Kidney (tissue), 22 donors: Measurements from ENCODE around the gene MAOA. TPM values are rescaled to one million over a fixed set of nuclear protein-coding genes. Genes with fewer than 3 reads are reported as not detected.
A peak's percentile ranks its signal among the peaks of the same experiment; 100 is the strongest.

Experiments used
- DNase-seq, 5 donors: peaks; one replicate each; pipeline ENCODE4 v3.0.0-alpha.2; 2013 to 2020
- FAIRE-seq: peaks from 2 replicates; lab custom pipeline; 2012; peaks lifted over from hg19 to GRCh38; lab: Jason Lieb, UNC
- H3K27ac ChIP-seq, 2 donors: one replicate each; pipeline ENCODE4 v1.7.0; 2013; ENCODE audit warnings: low read depth in 2 of 2, low read length in 2 of 2, inconsistent platforms in 1 of 2
- H3K27me3 ChIP-seq: one replicate; pipeline ENCODE4 v1.7.1; 2013; ENCODE audit warnings: low read length, inconsistent platforms; ENCODE audit not compliant: control insufficient read depth, insufficient read depth
- H3K36me3 ChIP-seq, 3 donors: one replicate each; pipeline versions ENCODE4 v1.7.0 to v1.7.1; 2013; ENCODE audit warnings: low read length in 3 of 3, control low read depth in 1 of 3, inconsistent platforms in 1 of 3; ENCODE audit not compliant: insufficient read depth in 3 of 3, control insufficient read depth in 2 of 3
- H3K4me1 ChIP-seq, 3 donors: one replicate each; pipeline versions ENCODE4 v1.7.0 to v1.7.1; 2013; ENCODE audit warnings: low read length in 3 of 3, inconsistent platforms in 1 of 3, low read depth in 1 of 3; ENCODE audit not compliant: control insufficient read depth in 2 of 3, insufficient read depth in 2 of 3
- H3K4me3 ChIP-seq, 3 donors: one replicate each; pipeline versions ENCODE4 v1.7.0 to v1.8.1; 2013; ENCODE audit warnings: low read length in 3 of 3, control low read depth in 1 of 3, inconsistent platforms in 1 of 3
- H3K9ac ChIP-seq, 3 donors: one replicate each; pipeline versions ENCODE4 v1.7.0 to v1.7.1; 2013; ENCODE audit warnings: low read length in 3 of 3, control low read depth in 1 of 3, inconsistent platforms in 1 of 3
- H3K9me3 ChIP-seq, 3 donors: one replicate each; pipeline versions ENCODE4 v1.7.0 to v1.7.1; 2013; ENCODE audit warnings: low read length in 3 of 3, control low read depth in 1 of 3, inconsistent platforms in 1 of 3; ENCODE audit not compliant: control insufficient read depth in 2 of 3, insufficient read depth in 1 of 3
- intact Hi-C: fragments of 100-400 bp; cut with DNase I; formaldehyde crosslinking; loops from one replicate; pipeline ENCODE4 v1.11.1; 2022
- long read RNA-seq, 10 donors: library from polyadenylated mRNA in 1 of 10; unstranded in 1 of 10; transcript quantifications; one replicate each; pipeline ENCODE4 v2.0.0 and lab custom pipeline, GENCODE V29; 2021 to 2026
- polyA plus RNA-seq: library from polyadenylated mRNA; stranded (reverse); fragments of 350-450 nt; fragmentation: Illumina TruSeq; extraction: RNeasy Lipid Tissue Mini Kit (QIAGEN cat#74804); gene quantifications from one replicate; pipeline ENCODE4 v1.2.3, GENCODE V29; 2014; ENCODE audit warnings: low read depth, low replicate concordance; ENCODE audit not compliant: insufficient read depth
- total RNA-seq: library from RNA; stranded (reverse); fragmentation: NEBNext Ultra II Directional; extraction: Animal tissue kit (Norgen Biotek cat#: 25700); gene quantifications from one replicate; pipeline ENCODE4 v1.2.1, GENCODE V29; 2021
- TF ChIP-seq, protein P1 (sequence below): IDR thresholded peaks from 3 replicates; pipeline ENCODE4 v1.5.1; 2012; ENCODE audit warnings: mild to moderate bottlenecking, moderate library complexity, borderline replicate concordance; ENCODE audit not compliant: insufficient read depth; ENCODE audit errors: extremely low read depth
- donor health status: control.
- donor health status: control.
- donor health status: control.
- donor health status: control.
- donor health status: control.
- donor health status: DM: yes; HTN: yes; CAD: no.
- donor health status: Normal renal cell carcinoma (clear cell type).

The MAOA gene
- total RNA-seq (227 TPM), polyA plus RNA-seq (134 TPM)
- long read RNA-seq, donor 1: 0 reads
- long read RNA-seq, donor 2, full-length matches to known transcripts: 6 of 6 reads
- long read RNA-seq, donor 2, partial matches to known transcripts: 0 of 6 reads
- long read RNA-seq, donor 2, other reads (novel, unspliced or antisense): 0 of 6 reads
- long read RNA-seq, donor 3, full-length matches to known transcripts: 6 of 6 reads
- long read RNA-seq, donor 3, partial matches to known transcripts: 0 of 6 reads
- long read RNA-seq, donor 3, other reads (novel, unspliced or antisense): 0 of 6 reads
- long read RNA-seq, donor 4, full-length matches to known transcripts: 2 of 2 reads
- long read RNA-seq, donor 4, partial matches to known transcripts: 0 of 2 reads
- long read RNA-seq, donor 4, other reads (novel, unspliced or antisense): 0 of 2 reads
- long read RNA-seq, donor 5: 0 reads
- long read RNA-seq, donor 6, full-length matches to known transcripts: 3 of 3 reads
- long read RNA-seq, donor 6, partial matches to known transcripts: 0 of 3 reads
- long read RNA-seq, donor 6, other reads (novel, unspliced or antisense): 0 of 3 reads
- long read RNA-seq, donor 7, full-length matches to known transcripts: 225 of 281 reads
- long read RNA-seq, donor 7, partial matches to known transcripts: 37 of 281 reads
- long read RNA-seq, donor 7, other reads (novel, unspliced or antisense): 19 of 281 reads
- long read RNA-seq, donor 8, full-length matches to known transcripts: 3 of 3 reads
- long read RNA-seq, donor 8, partial matches to known transcripts: 0 of 3 reads
- long read RNA-seq, donor 8, other reads (novel, unspliced or antisense): 0 of 3 reads
- long read RNA-seq, donor 9, full-length matches to known transcripts: 1 of 1 reads
- long read RNA-seq, donor 9, partial matches to known transcripts: 0 of 1 reads
- long read RNA-seq, donor 9, other reads (novel, unspliced or antisense): 0 of 1 reads
- long read RNA-seq, donor 10, full-length matches to known transcripts: 1 of 1 reads
- long read RNA-seq, donor 10, partial matches to known transcripts: 0 of 1 reads
- long read RNA-seq, donor 10, other reads (novel, unspliced or antisense): 0 of 1 reads

DNA sequence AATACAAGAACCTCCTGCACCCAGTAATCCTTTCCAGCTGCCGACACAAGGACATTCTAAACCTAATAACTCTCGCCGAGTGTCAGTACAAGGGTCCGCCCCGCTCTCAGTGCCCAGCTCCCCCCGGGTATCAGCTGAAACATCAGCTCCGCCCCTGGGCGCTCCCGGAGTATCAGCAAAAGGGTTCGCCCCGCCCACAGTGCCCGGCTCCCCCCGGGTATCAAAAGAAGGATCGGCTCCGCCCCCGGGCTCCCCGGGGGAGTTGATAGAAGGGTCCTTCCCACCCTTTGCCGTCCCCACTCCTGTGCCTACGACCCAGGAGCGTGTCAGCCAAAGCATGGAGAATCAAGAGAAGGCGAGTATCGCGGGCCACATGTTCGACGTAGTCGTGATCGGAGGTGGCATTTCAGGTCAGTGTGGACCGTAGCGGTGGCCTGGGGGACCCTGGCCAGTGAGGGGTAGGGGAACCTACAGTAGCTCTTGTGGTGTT, at the start of gene MAOA:
Gene MAOA (plus strand): TSS at position 295 of the 490 bp plus-strand sequence. CDS start 43 bp downstream, at position 338.
- H3K27ac ChIP-seq: peak within 1 kb of the TSS; percentile 81 to 87
- H3K4me1 ChIP-seq: no peaks in the 10 kb centered on the region
- TF ChIP-seq, protein P1, sequence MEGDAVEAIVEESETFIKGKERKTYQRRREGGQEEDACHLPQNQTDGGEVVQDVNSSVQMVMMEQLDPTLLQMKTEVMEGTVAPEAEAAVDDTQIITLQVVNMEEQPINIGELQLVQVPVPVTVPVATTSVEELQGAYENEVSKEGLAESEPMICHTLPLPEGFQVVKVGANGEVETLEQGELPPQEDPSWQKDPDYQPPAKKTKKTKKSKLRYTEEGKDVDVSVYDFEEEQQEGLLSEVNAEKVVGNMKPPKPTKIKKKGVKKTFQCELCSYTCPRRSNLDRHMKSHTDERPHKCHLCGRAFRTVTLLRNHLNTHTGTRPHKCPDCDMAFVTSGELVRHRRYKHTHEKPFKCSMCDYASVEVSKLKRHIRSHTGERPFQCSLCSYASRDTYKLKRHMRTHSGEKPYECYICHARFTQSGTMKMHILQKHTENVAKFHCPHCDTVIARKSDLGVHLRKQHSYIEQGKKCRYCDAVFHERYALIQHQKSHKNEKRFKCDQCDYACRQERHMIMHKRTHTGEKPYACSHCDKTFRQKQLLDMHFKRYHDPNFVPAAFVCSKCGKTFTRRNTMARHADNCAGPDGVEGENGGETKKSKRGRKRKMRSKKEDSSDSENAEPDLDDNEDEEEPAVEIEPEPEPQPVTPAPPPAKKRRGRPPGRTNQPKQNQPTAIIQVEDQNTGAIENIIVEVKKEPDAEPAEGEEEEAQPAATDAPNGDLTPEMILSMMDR: no peak
- H3K4me3 ChIP-seq: peak within 1 kb of the TSS; percentile 67 to 91 (median 84)
- FAIRE-seq (no peak), DNase-seq (peak; percentile 54 to 94 (median 76))
- H3K9ac ChIP-seq: peak within 1 kb of the TSS; percentile 51 to 91 (median 69)
- no peaks in the 10 kb centered on the region for H3K9me3 ChIP-seq
- H3K27me3 ChIP-seq: no peaks in the 10 kb centered on the region
- intact Hi-C loops: no loop called here
- no peaks in the 10 kb centered on the region for H3K36me3 ChIP-seq

DNA sequence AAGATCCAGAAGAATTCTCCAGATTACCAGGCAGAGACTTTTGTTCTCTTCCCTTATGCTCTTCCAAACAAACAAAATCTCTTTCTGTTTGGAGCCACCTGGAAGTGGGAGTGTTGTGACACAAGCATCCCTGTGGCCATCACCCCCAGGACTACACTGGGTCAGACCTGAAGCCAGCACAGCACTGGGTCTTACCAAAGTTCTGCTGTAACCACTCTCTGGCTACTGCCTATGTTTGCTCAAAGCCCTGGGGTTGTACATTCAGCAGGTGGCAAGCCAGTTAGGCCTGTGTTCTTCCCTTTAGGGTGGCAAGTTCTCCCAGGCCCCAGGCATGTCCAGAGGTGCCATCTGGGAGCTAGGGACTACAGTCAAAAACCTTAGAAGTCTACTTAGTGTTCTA, 43.7 kb upstream of the MAOA start:
- no peaks in the 10 kb centered on the region for H3K27me3 ChIP-seq

DNA sequence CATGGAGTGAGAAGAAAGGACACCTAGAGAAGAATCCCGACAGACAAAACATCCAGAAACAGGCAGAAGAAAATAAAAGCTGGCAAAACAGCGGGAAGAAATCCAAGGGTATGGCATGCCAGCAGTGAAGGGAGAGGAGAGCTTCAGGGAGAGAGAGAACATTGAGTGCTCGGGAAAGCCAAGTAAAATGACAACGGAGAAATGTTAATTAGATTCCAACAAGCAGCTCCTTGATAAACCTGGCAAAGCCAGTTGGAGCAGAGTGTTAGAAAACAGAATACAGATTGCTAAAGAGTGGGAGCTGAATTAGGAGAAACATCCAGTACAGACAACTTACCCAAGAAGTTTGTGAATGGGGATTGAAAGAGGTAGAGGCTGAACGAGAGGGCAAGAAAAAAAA, 40.4 kb upstream of the MAOA start:
- no peaks in the 10 kb centered on the region for H3K4me1 ChIP-seq
- H3K4me3 ChIP-seq: no peak overlapping the region
- no peaks in the 10 kb centered on the region for H3K36me3 ChIP-seq
- TF ChIP-seq, protein P1: no peak
- H3K9me3 ChIP-seq: no peaks in the 10 kb centered on the region
- H3K27me3 ChIP-seq: no peaks in the 10 kb centered on the region
- no peak overlapping the region for H3K9ac ChIP-seq
- intact Hi-C loops: no loop called here
- FAIRE-seq (no peak), DNase-seq (no peak)
- no peak overlapping the region for H3K27ac ChIP-seq

More for the DNA sequence above, 43.7 kb upstream of the MAOA start:
- Histone ChIP-seq H3K36me3 (no peaks in the 10 kb centered on the region), H3K9me3 (no peaks in the 10 kb centered on the region), H3K27ac (no peak overlapping the region), H3K9ac (no peak overlapping the region), H3K4me3 (no peak overlapping the region), H3K4me1 (no peaks in the 10 kb centered on the region)
- FAIRE-seq (no peak), DNase-seq (no peak)
- intact Hi-C loops: no loop called here
- TF ChIP-seq, protein P1: no peak
